Fibroblast of skin of left biceps (primary cell): ENCODE results near the gene PEX26.
"Not testable (repeated sequence)": the region's sequence is repeated elsewhere in the genome, so short reads cannot be mapped to it uniquely, and the experiment has no call there.

ENCODE experiments used
- DNase-seq, 2 experiments: peaks; one replicate each; pipeline ENCODE4 v3.0.0-alpha.2; 2013; ENCODE audit warnings: low read depth in 2 of 2

The PEX26 gene

DNA sequence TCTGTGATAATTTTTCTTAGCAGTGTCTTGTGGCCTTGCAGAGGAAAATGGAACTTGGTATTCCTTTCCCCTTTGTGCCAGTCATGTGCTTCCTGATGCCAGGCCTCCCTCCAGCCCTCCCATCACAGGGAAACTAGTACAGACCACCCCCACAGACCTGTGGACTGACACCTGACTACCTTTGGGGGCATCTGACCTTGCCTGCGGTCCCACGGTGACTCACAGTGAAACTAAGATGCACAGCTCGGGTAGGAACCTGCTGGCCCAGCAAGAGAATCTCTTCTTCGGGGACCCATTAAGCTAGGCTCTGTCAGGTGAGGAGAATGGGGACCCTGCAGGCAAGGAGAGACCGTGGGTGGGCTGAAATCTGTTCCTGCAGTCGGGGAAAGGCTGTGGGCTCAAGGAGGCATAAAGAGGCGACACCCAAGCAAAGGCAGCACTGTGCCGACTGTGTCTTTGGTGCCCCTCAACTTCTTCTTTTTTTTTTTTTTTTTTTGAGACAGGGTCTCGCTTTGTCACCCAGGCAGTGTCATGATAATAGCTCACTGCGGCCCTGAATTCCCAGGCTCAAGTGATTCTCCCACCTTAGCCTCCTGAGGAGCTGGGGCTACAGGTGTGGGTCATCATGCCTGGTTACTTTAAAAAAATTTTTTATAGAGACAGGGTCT lies 20.8 kb upstream of the PEX26 start:
- DNase-seq = no peak

DNA sequence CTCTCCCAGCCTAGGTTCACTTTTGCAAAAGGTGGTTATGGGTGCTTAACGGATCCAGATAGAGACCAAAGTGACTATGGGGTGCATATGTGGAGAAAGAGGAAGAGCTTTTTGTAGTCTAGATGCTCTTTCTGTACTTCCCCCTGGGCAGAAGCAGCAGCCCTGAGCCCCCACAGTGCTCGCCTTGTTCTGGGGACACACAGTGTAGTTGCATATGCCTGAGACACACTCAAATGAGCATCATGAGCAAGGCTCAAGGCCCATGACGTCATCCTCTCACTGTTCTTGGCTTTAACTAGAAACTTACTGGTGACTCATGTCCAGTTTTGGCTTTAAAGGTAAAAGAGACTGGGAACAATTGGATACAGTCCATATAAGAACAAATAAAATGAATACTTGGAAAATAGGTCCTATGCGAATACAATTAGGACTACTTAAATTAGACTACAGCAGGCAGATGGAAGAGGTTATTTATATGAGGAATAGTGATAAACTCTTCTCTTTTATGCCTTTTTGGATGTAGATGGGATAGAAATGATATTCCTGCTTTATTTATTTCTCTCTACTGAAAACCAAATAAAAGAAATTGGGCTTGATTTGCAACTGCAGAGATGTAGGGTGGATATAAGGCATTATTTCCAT lies 20.1 kb upstream of the PEX26 start:
- peak; percentile 89 for DNase-seq

DNA sequence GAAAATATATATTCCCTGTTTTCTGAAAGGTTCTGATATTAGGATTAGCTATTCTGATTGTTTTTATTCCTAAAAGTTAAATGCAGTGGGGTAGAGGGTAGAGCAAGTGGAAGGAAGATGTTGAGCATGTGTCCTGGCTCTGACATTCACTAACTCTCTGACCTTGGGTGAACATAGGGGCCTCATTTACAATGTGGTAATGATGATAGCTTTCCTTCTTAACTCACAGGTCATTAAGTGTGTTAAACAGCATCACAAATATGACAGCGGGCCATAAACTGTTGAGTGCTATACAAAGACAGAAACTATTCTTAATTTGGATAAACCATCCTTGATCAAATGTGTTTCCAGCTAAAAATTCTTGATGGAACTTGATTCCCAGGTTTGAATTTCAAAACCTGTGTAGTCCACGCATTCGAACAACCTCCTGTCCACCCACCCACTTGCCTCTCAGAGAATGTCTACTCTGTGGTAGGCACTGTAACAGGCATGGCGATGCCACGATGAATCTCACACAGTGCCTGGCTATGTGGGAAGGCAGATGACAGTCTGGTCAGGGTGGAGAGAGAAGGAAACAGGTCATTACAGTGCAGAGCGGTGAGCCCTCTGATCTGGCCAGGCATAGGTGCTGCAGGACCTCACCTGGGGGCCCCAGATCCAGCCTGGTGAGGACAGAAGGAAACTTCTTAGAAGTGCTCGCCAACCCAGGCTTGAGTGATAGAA lies 19.3 kb upstream of the PEX26 start:
- DNase-seq = no peak

DNA sequence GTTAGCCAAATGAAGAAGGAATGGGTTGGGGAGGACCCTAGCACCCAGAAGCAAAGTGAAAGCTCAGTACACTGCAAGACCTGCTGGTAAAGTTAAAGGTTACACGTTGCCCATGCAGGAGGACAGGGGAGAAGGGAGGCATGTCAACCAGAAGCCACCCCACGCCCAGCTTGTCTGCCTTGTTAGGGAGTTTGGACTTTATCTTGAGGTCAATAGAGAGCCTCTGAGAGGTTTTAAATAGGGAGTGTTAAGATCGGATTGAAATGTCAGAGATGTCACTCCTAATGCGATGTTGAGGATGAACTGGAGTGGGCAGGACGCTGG lies 18.7 kb upstream of the PEX26 start:
- DNase-seq = no peak

DNA sequence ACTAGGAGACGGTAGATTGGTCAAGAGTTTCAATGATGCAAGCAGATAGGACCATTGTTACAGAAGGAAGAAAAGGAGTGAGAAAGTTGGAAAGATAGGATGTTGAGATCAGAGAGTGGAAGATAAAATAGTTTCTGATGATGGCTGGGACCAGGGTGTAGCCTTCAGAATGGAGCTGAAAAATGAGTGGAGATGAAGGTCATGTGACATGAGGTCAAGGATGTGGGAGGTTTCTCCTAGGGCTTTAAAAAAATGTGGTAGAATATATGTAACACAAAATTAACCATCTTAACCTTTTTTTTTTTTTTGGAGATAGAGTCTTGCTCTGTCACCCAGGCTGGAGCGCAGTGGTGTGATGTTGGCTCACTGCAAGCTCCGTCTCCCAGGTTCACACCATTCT lies 18.3 kb upstream of the PEX26 start:
- no peak for DNase-seq

DNA sequence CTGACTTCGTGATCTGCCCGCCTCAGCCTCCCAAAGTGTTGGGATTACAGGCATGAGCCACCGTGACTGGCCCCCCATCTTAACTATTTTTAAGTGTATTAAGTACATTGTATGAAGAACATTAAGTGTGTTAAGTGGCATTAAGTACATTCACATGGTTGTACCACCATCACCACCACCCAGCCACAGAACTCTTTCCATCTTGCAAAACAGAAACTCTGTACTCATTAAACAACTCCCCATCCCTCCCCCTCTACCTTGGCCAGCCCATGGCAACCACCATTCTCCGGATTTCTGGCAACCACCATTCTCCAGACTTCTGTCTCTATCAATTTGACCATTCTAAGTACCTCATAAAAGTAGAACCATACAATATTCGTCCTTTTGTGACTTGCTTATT lies 17.8 kb upstream of the PEX26 start:
- DNase-seq = no peak

DNA sequence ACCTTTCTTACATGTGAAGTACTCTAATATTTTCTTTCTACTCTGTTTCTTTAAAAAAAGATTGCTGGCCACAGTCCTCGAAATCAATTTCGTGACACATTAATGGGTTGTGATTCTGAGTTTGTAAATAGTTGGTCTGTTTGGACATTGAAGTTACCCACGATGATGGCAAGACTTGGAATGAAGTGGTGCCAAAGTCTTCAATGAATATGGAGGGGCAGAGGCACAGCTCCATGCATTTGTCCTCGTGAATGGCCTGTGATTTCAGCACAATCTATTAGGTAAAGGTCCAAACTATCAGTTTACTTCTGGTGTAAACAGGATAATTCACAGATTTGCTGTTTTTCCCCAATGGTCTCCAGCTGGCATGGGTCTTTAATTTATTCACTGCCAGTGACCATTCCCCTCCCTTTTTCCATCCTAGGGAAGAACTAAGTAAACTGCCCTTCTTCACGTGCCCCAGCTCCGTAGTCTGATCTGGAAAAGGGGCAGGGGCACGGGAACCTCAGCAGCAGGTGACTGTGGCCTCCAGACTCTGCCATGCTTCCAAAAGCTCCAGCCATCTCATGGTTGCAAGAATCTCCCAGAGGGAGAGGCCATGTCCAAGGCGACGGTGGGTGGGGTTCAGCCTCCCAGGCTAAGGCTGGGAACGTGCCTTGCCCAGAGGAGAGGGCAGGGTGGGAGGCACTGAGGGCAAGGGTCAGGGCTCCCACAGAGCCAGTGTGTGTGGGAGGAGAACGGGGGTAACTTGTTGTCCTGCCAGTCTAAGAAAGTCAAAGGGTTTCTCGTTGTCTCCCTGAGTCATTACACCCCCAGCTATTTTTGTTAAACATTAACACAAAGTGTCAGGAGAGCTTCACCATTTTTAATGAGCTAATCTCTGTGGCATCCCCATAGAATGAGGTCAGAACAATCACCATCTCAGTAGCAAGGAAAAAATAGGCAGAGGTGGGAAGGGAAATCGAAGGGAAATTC lies 16.9 kb upstream of the PEX26 start:
- DNase-seq = no peak

DNA sequence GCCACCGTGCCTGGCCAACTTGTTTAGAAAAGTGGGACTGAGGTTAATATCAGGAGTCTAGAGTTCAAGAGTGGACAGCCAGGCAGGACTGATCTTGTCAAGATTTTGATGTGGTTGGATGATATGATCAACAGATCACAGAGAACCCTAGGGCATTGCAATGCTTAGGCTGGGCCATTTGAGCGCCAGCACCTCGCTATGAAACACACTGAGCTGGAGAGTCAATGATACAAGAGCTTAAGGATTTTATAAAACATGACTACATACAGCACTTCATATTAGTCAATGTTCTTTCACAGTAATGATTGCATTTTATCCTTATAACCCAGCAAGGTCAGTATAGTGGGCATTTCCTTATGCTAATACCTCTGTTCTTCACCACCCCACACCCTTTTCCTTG lies 15.4 kb upstream of the PEX26 start:
- no peak for DNase-seq

DNA sequence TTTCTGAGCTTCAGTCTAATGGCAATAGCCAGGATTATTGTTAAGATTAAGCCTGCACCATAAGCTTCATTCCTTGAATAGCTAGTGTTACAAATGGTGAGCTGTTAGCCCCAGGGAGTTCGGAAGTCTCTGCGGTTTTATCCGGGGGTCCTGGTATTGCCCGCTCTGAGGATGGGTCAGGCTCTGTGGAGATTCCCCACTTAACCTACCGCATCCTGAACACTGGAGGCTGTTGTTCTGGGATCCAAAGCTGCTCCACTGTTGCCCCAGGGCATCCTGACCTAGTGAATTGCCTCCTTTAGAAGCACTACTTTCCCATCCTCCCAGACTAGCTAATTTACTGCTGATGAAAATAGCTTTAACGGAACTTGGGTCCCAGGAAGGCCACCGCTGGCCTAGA lies 14.5 kb upstream of the PEX26 start:
- DNase-seq = no peak

DNA sequence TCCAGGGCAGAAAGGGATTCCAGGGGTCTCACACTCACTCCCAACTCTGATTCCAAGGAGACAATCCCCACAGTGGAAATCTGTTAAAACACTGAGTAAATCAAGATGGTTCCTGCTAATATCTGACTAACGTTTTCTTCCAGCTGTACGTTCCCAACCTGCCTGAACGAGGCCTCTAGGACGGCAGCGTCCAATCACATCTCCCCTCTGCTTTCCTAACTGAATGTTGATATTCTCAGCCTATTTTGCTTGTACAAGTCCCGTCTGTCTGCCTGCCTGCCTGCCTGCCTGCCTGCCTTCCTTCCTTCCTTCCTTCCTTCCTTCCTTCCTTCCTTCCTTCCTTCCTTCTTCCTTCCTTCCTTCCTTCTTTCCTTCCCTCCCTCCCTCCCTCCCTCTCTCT lies 14.1 kb upstream of the PEX26 start:
- not testable (repeated sequence) for DNase-seq

DNA sequence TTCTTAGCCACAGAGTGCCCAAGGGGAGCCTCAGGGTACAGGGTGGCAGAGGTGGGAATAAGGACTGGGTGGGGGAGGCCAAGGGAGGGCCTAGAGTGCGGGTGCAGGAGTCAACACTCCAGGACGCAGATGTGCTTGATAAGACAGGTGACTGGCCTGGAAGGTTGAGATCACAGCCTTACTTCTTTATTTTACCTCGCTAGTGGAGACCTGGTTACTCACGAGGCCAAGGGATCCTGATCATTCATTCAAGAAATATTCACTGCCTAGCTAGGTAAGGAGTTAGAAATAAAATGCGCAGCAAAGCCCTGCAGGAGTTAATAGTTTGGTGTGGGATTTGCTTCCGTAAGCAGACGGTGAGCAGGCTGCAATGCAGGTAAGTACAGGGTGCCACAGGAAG lies 13.2 kb upstream of the PEX26 start:
- DNase-seq = no peak

DNA sequence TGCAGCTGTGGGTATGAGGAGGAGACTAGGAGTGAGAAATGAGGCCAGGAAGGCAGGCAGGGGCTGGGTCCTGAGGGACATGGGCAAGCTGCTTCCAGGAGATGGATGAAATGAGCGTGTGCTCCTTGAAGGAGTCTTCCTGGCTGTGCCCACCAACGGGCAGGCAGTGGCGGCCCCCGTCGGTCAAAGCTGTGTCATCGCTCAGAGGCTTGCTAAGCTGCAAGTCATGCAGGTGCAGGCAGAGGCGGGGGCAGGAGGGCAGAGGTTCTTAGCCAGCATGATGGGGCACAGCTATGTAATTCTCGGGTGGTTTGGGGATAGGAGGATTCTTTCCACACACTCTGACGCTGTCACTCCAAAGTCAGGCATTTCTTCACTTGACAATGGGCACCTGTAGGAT lies 12.5 kb upstream of the PEX26 start:
- DNase-seq = no peak

DNA sequence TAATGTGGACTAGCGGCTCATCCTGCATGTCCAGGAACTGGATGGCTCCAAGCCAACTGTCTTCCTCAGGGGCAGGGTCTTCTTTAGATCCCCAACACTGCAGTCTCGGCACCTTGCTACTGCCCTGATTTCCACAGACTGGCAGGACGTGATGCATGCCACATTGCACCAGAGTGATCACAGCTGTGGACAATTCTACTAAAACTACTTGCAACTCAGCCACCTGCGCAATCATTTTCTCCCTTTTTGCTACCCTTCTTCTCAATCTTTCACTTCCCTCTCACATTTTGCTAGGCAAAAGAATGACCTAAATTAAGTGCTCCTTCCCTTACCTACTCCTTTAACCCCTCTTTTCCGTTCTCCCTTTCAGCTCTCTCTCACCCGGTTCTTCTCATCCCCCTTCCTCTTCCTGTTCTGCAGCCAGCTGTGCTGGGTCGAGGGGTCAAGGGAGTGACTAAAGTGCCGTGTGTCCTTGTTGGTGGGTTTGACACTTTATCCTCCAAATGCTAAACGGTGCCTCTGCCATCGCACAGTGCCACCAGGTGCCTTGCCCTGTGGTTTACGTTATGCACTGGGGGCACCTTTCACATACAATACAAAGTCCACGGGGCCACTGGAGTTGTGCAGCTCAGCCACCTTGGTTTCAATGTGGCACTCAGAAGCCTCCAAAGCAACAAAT lies 11.5 kb upstream of the PEX26 start:
- DNase-seq = no peak

DNA sequence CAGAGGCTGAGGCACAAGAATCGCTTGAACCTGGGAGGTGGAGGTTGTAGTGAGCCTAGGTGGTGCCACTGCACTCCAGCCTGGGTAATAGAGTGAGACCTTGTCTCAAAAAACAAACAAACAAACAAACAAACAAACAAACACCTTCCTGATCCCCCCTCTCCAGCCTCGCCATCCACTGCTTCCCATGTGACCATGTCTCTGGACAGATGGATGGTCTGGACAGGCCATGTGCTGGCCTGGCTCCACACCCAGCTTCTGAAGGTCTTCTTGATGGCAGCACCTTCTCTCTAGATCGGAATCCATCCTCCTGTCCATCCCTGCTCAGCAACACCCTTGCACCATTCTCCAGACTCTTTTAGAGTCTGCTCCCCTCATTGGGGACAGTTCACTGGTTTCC lies 10.7 kb upstream of the PEX26 start:
- DNase-seq = no peak

DNA sequence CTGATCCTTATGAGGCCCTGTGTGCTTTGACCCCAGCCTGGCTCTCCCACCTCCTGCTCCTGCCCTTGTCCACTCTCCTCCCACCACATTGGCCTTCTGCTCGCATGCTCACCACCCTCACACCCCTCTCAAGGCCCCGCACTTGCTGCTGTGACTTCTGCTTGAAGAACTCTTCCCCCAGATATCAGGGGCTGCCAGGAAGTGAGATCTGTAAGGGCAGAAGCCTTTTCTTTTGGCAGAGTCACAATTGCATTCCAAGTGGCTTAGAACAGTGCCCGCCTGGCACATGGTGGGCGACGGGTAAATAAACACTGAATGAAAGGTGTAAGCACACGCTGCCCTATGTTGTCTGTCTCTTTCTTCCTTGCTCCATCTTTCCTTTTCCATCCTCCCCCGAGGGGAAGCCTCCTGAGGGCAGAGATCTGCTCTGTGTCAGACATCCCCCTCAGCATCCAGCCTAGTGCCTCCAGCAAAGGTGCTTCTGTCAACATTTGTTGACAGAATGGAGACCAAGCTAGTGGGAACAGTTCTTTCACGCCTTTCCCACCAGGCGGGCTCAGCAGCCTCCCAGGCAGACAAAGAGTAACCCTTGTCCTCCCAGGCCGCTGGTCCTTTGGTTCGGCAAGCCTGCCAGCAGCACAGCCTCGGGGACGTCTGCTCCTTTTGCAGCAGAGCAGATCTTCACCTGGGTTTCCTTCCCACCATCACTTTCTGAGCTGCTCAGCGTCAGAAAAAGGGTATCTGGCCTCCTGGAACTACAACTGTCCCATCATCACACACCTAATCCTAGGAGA lies 10.0 kb upstream of the PEX26 start:
- DNase-seq = no peak

DNA sequence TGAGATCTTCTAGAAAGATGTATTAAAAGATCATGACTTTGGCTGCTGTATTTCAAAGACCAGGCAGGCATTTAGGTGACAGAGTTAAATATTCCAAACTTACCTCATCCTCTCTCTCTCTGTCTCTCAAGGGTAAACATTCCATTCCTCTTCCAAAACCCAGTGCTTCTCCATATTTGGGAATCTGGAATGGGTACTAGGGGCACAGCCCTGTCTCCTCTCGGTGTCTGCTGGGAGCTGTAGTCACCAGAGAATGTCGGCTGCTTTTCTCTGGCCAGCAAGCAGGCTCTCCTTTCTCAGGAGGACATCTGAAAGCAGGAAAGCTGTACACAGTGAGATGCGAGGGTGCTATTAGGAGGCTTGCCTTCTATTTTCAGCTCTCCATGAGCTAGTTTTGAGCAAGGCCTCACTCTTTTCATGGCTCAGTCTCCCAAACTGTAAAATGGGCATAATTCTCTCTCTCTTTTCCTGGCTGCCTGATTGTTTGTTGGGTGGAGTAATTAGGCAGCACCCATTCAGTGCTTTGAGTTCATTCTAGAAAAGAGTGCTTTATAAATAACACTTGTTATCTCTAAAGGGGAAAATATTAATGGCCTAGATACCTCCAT lies 9.3 kb upstream of the PEX26 start:
- peak; percentile 57 to 58 for DNase-seq

DNA sequence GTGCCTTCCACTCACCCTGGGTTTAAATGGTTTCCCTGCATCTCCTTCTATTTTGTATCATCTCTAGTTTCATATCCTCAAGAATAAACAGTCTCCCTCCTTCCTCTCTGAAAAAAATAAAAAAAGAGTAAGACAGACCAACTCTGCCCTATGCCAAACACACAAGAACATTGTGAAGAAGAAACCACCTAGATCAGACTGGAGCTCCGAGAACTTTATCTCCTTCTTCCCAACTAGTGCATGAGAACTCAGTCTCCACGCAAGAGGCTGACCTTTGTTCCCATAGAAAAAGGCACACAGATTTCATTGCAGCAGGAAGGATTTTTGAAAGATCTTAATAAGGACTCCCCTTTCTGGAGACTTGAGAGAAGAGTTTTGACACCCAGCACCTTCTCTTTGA lies 8.7 kb upstream of the PEX26 start:
- no peak for DNase-seq

DNA sequence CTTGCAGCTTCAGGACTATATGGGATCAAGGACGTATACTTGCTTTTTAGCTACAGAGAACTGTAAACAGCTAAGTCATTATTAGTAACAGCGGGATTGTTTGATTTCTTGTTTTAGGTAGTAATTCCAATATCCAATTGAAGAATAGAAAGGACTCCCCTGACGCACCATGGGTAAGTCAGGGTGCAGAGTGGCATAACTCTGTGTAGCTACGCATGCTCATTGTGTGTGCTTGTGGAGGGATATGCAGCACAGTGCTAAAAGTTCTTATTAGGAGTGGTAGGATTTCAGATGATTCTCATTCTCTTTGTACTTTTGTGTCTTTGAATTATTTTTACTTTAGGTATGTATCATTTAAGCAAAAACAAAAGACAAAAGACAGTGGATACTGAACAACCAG lies 7.7 kb upstream of the PEX26 start:
- DNase-seq = no peak

DNA sequence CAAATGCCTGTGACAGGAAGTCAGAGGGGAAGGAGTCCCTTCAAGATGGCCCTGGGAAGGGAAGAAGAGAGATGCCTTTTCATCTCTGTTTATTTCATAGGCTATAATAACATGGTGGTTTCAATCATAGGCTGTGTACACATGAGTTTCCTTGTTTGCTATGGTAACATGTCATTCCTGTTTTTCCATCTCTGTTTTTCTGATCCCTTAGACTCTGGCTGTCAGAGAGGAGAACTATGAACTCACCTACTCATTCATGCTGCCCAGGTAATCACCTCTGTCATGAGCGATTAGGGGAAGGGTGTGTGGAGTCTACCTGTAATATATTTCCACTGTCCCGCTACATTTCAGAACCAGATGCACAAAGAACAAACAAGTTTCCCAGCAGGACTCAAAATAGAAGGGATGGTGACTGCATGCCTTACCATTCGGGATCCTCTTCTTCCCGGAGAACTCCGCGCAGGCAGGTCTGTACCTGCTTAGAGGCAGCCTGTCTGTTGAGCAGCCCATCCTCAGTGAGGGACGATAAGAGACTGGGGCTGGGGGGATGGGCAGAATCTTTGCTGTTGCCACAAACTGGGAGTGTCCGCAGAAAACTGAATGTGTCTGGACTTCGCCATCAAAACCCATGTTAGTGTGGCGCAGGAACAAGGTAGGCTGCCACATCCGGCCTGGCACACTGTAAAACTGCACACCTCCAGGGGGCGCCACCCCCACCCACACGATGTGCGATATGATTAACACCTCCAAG lies 7.1 kb upstream of the PEX26 start:
- no peak for DNase-seq
